ENCODE data around the gene ABHD13. TPM values are rescaled to one million over a fixed set of nuclear protein-coding genes. Genes with fewer than 3 reads are reported as not detected.

Gene ABHD13
- total RNA-seq, 1 donor from 2014 or later, result 10.7 TPM

DNA sequence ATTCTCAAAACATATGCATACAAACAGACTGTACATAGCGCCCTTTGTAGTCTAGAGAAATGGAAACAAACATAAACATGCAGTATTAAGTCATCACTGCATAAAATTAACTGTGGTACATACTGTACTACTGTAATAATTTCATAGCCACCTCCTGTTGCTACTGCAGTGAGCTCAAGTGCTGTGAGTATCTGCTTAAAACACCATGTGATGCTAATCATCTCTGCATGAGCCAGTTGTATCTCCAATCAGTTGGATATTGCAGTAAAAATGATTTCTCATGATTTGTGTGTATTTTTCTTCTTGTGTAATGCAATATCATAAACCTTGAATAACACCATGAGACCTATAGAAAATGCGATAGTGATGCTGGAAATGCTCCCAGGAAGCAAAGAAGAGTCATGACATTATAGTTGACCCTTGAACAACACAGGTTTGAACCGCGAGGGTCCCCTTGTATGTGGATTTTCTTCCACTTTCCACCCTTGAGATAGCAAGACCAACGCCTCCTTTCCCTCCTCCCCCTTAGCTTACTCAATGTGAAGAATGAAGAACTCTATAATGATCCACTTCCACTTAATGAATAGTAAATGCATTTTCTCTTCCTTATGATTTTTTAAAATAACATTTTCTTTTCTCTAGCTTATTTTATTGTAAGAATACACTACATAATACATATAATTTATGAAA, 55.4 kb downstream of the ABHD13 start:
- ATAC-seq, result no peak
- intact Hi-C loops (cut with DNase I), result no loop called here
- DNase-seq (ENCODE audit: low spot score), result no peak

DNA sequence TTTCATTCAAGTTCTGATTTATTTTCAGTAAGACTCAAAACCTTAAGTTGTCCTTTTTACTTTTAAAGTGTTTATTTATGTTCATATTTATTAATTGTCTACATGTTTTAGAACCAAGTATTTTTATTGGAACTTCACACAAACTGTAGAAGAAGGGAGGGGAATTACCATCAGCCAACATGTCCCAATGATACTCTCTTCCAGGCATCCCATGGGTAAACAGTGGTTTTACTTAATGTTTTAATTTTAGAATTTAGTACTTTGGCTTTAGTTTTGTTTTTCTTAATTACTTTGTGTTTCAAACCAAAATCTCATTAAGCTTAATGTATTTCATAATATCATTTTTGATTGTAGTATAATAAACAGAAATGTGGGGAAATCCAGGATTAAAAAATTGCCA, 56.5 kb downstream of the ABHD13 start:
- intact Hi-C loops (cut with DNase I), result no loop called here
- ATAC-seq, result no peak
- DNase-seq (ENCODE audit: low spot score), result no peak

DNA sequence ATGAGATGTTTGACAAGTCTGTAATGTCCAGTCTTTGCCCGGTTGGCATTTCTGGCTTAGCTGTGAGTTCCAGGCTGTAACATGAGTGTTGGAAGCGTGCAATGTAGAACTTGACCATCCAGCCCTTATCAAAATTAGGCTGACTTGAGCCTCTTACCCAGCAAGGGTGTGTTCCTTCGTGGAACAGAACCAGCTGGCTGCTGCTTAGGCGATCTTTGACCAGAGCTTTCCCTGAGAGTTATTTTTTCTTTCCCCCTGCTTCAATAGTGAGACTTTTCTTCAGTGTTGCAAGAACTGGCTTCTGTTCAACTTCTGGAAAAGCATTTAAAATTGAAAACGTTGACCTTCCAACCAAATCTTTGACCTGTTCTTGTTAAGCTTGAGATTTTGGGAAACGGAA, 57.9 kb downstream of the ABHD13 start:
- ATAC-seq (peak; percentile 97), DNase-seq (ENCODE audit: low spot score) (peak; percentile 71)

DNA sequence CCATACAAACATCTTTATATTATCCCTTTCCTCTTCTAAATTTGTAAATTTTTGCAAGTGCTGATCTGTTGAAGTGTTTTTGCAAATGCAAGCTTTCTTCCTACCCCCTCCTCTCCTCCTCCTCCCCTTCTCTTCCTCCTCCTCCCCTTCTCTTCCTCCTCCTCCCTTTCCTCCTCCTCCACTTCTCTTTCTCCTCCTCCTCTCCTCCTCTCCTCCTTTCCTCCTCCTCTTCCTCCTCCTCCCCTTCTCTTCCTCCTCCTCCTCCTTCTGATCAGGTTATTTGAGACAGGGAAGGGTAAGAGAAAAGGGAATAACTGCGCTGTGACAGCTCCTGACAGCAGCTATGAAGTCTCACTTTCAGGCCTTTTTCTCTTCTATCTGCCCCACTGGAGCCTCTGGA, 60.3 kb downstream of the ABHD13 start:
- intact Hi-C loops (cut with DNase I), result no loop called here
- ATAC-seq (no peak), DNase-seq (ENCODE audit: low spot score) (no peak)

More for the DNA sequence above, 57.9 kb downstream of the ABHD13 start:
- intact Hi-C loops (cut with DNase I), result no loop called here

DNA sequence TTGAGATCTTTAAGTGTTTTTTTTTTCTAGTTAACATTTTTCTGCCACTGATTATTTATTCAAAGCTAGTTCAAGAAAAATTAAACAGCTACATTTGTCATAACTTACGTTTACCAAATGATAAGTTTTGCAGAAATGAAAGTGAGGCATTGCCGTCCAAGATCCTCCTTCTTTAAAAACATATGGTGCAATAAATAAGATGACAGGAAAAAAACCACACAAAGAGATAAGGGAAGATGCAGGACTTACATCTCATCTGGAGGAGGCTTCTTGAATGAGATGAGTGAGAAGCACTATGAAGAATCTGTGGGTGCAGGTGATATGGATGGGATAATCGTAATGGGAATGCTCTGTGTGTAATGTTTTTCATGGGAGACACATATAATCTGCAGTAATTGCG, 63.7 kb downstream of the ABHD13 start:
- intact Hi-C loops (cut with DNase I), result no loop called here
- ATAC-seq, result no peak
- DNase-seq (ENCODE audit: low spot score), result no peak

DNA sequence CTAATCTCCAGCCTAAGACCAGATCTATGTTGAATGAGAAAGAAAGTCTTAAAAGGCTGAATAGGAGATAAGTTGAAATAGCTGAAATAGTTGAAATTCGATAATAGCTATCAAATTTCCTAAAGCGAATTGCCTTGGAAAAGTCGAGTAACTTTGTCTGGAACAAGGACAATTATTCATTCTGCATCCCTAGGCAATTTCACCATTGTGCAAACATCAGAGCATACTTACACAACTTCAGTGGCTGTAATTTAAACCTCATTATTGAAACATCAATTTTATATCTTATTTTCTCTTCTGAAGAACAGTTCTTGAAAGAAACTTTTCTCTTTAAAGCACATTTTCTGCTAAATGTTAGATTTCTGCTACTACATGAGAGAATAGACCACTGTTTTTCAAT, 64.9 kb downstream of the ABHD13 start:
- DNase-seq (ENCODE audit: low spot score), result no peak
- intact Hi-C loops (cut with DNase I), result no loop called here

More for the DNA sequence above, 64.9 kb downstream of the ABHD13 start:
- ATAC-seq, result no peak

Other genes starting within 250 kb of the ABHD13 start
- gene LIG4, start 2.9 kb upstream of the ABHD13 start, total RNA-seq, result 8.5 TPM
- gene TNFSF13B, start 51.3 kb downstream of the ABHD13 start, total RNA-seq, result 12.3 TPM